ENCODE measurements around the gene POC1B.

DNA sequence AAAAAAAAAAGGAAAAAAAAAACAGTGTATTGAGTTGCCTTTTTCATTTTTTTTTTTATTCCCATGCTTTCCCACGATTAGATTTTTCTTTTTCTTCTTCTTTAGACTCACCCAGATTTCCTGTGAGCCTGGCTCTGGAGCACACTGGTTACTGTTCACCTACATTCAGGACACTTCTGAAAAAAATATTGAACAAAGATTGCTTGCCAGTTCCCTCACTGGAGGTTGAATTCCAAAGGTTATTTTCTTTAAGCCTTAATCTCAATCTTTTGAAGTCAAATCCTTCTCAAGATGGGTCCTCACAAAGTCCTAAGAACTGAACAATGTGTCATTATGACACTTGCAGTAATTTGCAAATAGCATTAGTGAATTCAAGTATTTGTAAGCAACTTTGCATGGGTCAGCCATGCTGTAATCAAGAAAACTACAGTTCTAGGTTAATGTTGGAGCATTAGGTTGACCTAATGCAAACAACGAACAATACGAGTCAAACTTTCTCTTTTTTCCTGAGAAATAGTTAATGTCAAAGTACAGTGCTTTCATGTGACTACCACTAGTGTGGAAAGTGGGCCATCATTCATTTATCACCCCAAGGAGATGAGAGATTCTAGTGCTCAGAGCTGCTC, 124.3 kb downstream of the POC1B start:
- TF ChIP-seq POLR2A (IDR thresholded peaks at IDR 0.05): no peak
- TF ChIP-seq, protein P1, sequence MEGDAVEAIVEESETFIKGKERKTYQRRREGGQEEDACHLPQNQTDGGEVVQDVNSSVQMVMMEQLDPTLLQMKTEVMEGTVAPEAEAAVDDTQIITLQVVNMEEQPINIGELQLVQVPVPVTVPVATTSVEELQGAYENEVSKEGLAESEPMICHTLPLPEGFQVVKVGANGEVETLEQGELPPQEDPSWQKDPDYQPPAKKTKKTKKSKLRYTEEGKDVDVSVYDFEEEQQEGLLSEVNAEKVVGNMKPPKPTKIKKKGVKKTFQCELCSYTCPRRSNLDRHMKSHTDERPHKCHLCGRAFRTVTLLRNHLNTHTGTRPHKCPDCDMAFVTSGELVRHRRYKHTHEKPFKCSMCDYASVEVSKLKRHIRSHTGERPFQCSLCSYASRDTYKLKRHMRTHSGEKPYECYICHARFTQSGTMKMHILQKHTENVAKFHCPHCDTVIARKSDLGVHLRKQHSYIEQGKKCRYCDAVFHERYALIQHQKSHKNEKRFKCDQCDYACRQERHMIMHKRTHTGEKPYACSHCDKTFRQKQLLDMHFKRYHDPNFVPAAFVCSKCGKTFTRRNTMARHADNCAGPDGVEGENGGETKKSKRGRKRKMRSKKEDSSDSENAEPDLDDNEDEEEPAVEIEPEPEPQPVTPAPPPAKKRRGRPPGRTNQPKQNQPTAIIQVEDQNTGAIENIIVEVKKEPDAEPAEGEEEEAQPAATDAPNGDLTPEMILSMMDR (IDR thresholded peaks at IDR 0.05): no peak

All from Peyer's patch (tissue), 4 donors.